HG02870 (cell line): ENCODE measurements around the gene MTERF1.
"Not testable (repeated sequence)": the region's sequence is repeated elsewhere in the genome, so short reads cannot be mapped to it uniquely, and the experiment has no call there.

Source experiments
- ATAC-seq: cut with Tn5 transposase; IDR thresholded peaks from one replicate; pipeline ENCODE4 v1.9.1; 2021; ENCODE audit warnings: mild to moderate bottlenecking, moderate library complexity; ENCODE audit not compliant: unreplicated experiment

Gene MTERF1

GRCh38 chr7:91887336-91888213, 7.1 kb upstream of the MTERF1 start:
- ATAC-seq = not testable (repeated sequence)

- no peak for ATAC-seq
These were observed 3.3 kb upstream of the MTERF1 start for GRCh38 chr7:91883676-91884362.

- peak; percentile 5 for ATAC-seq
These were observed 488 bp downstream of the MTERF1 start for GRCh38 chr7:91880016-91880412.

- no peak for ATAC-seq
These were observed 3.9 kb downstream of the MTERF1 start for GRCh38 chr7:91876391-91877133.

- ATAC-seq = no peak
These were observed 4.7 kb downstream of the MTERF1 start for GRCh38 chr7:91875851-91876250.

GRCh38 chr7:91872928-91873327, 7.6 kb downstream of the MTERF1 start:
- ATAC-seq = no peak

GRCh38 chr7:91872069-91872468, 8.4 kb downstream of the MTERF1 start:
- ATAC-seq = no peak

GRCh38 chr7:91869661-91870060, 10.8 kb downstream of the MTERF1 start:
- no peak for ATAC-seq

- no peak for ATAC-seq
These were observed 13.8 kb downstream of the MTERF1 start for GRCh38 chr7:91866599-91867148.

GRCh38 chr7:91865511-91865910, 15.0 kb downstream of the MTERF1 start:
- ATAC-seq = no peak

- ATAC-seq = not testable (repeated sequence)
These were observed 15.9 kb downstream of the MTERF1 start for GRCh38 chr7:91864604-91865003.

- no peak for ATAC-seq
These were observed 16.4 kb downstream of the MTERF1 start for GRCh38 chr7:91864070-91864469.

- no peak for ATAC-seq
These were observed 28.2 kb downstream of the MTERF1 start for GRCh38 chr7:91852263-91852741.

- ATAC-seq = no peak
These were observed 30.0 kb downstream of the MTERF1 start for GRCh38 chr7:91850455-91850854.

- ATAC-seq = no peak
These were observed 32.5 kb downstream of the MTERF1 start for GRCh38 chr7:91847876-91848588.

- no peak for ATAC-seq
These were observed 33.3 kb downstream of the MTERF1 start for GRCh38 chr7:91847231-91847630.

GRCh38 chr7:91846436-91846835, 34.1 kb downstream of the MTERF1 start:
- ATAC-seq = no peak

- ATAC-seq = peak; percentile 78
These were observed 36.7 kb downstream of the MTERF1 start for GRCh38 chr7:91843831-91844230.

GRCh38 chr7:91838439-91838838, 42.1 kb downstream of the MTERF1 start:
- ATAC-seq = no peak

- ATAC-seq = no peak
These were observed 43.0 kb downstream of the MTERF1 start for GRCh38 chr7:91837397-91838070.
